ENCODE data around the gene FOLR2.

The FOLR2 gene

GRCh38 chr11:72238492-72239312 lies 22.1 kb downstream of the FOLR2 start:
- Histone ChIP-seq H3K9ac (ENCODE audit: low read length) (peak overlapping the region; percentile 2), H3K36me3 (ENCODE audit: insufficient read depth, low read length) (peaks cover 39% of the 10 kb centered on the region), H3K4me1 (ENCODE audit: insufficient read depth, low read length) (peaks cover 50% of the 10 kb centered on the region), H3K4me3 (ENCODE audit: low read depth in 1 of 2, low read length in 2 of 2) (peak overlapping the region in 1 of 2 donors; percentile 58), H3K9me3 (ENCODE audit: low read length) (no peaks in the 10 kb centered on the region), H3K27ac (ENCODE audit: low read depth, low read length) (peak overlapping the region; percentile 83), H3K27me3 (ENCODE audit: control insufficient read depth in 1 of 2, insufficient read depth in 2 of 2, low read length in 2 of 2) (peaks cover 18 to 28% of the 10 kb centered on the region in 2 donors)

- Histone ChIP-seq H3K27ac (ENCODE audit: low read depth, low read length) (peak overlapping the region; percentile 57), H3K4me1 (ENCODE audit: insufficient read depth, low read length) (peaks cover 50% of the 10 kb centered on the region), H3K27me3 (ENCODE audit: control insufficient read depth in 1 of 2, insufficient read depth in 2 of 2, low read length in 2 of 2) (peaks cover 20 to 35% of the 10 kb centered on the region in 2 donors), H3K4me3 (ENCODE audit: low read depth in 1 of 2, low read length in 2 of 2) (peak overlapping the region; percentile 21 to 58), H3K9ac (ENCODE audit: low read length) (peak overlapping the region; percentile 53), H3K9me3 (ENCODE audit: low read length) (no peaks in the 10 kb centered on the region), H3K36me3 (ENCODE audit: insufficient read depth, low read length) (peaks cover 32% of the 10 kb centered on the region)
These were observed 22.8 kb downstream of the FOLR2 start for GRCh38 chr11:72239313-72239848.

- no peak overlapping the region for H3K27ac ChIP-seq (ENCODE audit: low read depth, low read length)
- peak overlapping the region; percentile 21 to 45 for H3K4me3 ChIP-seq (ENCODE audit: low read depth in 1 of 2, low read length in 2 of 2)
- no peaks in the 10 kb centered on the region for H3K9me3 ChIP-seq (ENCODE audit: low read length)
- no peak overlapping the region for H3K9ac ChIP-seq (ENCODE audit: low read length)
- peaks cover 25 to 41% of the 10 kb centered on the region in 2 donors for H3K27me3 ChIP-seq (ENCODE audit: control insufficient read depth in 1 of 2, insufficient read depth in 2 of 2, low read length in 2 of 2)
- peaks cover 26% of the 10 kb centered on the region for H3K36me3 ChIP-seq (ENCODE audit: insufficient read depth, low read length)
- peaks cover 50% of the 10 kb centered on the region for H3K4me1 ChIP-seq (ENCODE audit: insufficient read depth, low read length)
These were observed 23.4 kb downstream of the FOLR2 start for GRCh38 chr11:72239849-72240460.

- Histone ChIP-seq H3K4me1 (ENCODE audit: insufficient read depth, low read length) (peaks cover 45% of the 10 kb centered on the region), H3K9me3 (ENCODE audit: low read length) (no peaks in the 10 kb centered on the region), H3K27ac (ENCODE audit: low read depth, low read length) (no peak overlapping the region), H3K27me3 (ENCODE audit: control insufficient read depth in 1 of 2, insufficient read depth in 2 of 2, low read length in 2 of 2) (peaks cover 32 to 48% of the 10 kb centered on the region in 2 donors), H3K9ac (ENCODE audit: low read length) (no peak overlapping the region), H3K4me3 (ENCODE audit: low read depth in 1 of 2, low read length in 2 of 2) (peak overlapping the region in 1 of 2 donors; percentile 45), H3K36me3 (ENCODE audit: insufficient read depth, low read length) (peaks cover 19% of the 10 kb centered on the region)
These were observed 24.1 kb downstream of the FOLR2 start for GRCh38 chr11:72240461-72241290.

GRCh38 chr11:72241291-72241781 lies 24.7 kb downstream of the FOLR2 start:
- peaks cover 41% of the 10 kb centered on the region for H3K4me1 ChIP-seq (ENCODE audit: insufficient read depth, low read length)
- no peak overlapping the region for H3K4me3 ChIP-seq (ENCODE audit: low read depth in 1 of 2, low read length in 2 of 2)
- H3K27ac ChIP-seq (ENCODE audit: low read depth, low read length): no peak overlapping the region

GRCh38 chr11:72242141-72242540 lies 25.5 kb downstream of the FOLR2 start:
- Histone ChIP-seq H3K9me3 (ENCODE audit: low read length) (no peaks in the 10 kb centered on the region), H3K27me3 (ENCODE audit: control insufficient read depth in 1 of 2, insufficient read depth in 2 of 2, low read length in 2 of 2) (peaks cover 40 to 59% of the 10 kb centered on the region in 2 donors), H3K9ac (ENCODE audit: low read length) (no peak overlapping the region), H3K27ac (ENCODE audit: low read depth, low read length) (no peak overlapping the region), H3K36me3 (ENCODE audit: insufficient read depth, low read length) (peaks cover 6% of the 10 kb centered on the region), H3K4me3 (ENCODE audit: low read depth in 1 of 2, low read length in 2 of 2) (no peak overlapping the region), H3K4me1 (ENCODE audit: insufficient read depth, low read length) (peaks cover 33% of the 10 kb centered on the region)

More at GRCh38 chr11:72241291-72241781, 24.7 kb downstream of the FOLR2 start:
- no peak overlapping the region for H3K9ac ChIP-seq (ENCODE audit: low read length)
- H3K9me3 ChIP-seq (ENCODE audit: low read length): no peaks in the 10 kb centered on the region
- H3K36me3 ChIP-seq (ENCODE audit: insufficient read depth, low read length): peaks cover 14% of the 10 kb centered on the region
- H3K27me3 ChIP-seq (ENCODE audit: control insufficient read depth in 1 of 2, insufficient read depth in 2 of 2, low read length in 2 of 2): peaks cover 35 to 51% of the 10 kb centered on the region in 2 donors

- Histone ChIP-seq H3K27me3 (ENCODE audit: control insufficient read depth in 1 of 2, insufficient read depth in 2 of 2, low read length in 2 of 2) (peaks cover 40 to 61% of the 10 kb centered on the region in 2 donors), H3K4me3 (ENCODE audit: low read depth in 1 of 2, low read length in 2 of 2) (no peak overlapping the region), H3K9ac (ENCODE audit: low read length) (no peak overlapping the region), H3K4me1 (ENCODE audit: insufficient read depth, low read length) (peaks cover 21% of the 10 kb centered on the region), H3K27ac (ENCODE audit: low read depth, low read length) (no peak overlapping the region), H3K9me3 (ENCODE audit: low read length) (no peaks in the 10 kb centered on the region), H3K36me3 (ENCODE audit: insufficient read depth, low read length) (no peaks in the 10 kb centered on the region)
These were observed 26.8 kb downstream of the FOLR2 start for GRCh38 chr11:72243173-72244059.

GRCh38 chr11:72244060-72244360 lies 27.4 kb downstream of the FOLR2 start, which contains the start of gene PHOX2A:
PHOX2A (minus strand) TSS chr11:72244176; CDS start chr11:72244004, 172 bp downstream.
- H3K9ac ChIP-seq (ENCODE audit: low read length): no peak within 1 kb of the TSS
- peaks cover 40 to 61% of the 10 kb centered on the region in 2 donors for H3K27me3 ChIP-seq (ENCODE audit: control insufficient read depth in 1 of 2, insufficient read depth in 2 of 2, low read length in 2 of 2)
- no peak within 1 kb of the TSS for H3K4me3 ChIP-seq (ENCODE audit: low read depth in 1 of 2, low read length in 2 of 2)

GRCh38 chr11:72244361-72245262 lies 28.0 kb downstream of the FOLR2 start:
- H3K27ac ChIP-seq (ENCODE audit: low read depth, low read length): no peak overlapping the region
- no peak overlapping the region for H3K4me3 ChIP-seq (ENCODE audit: low read depth in 1 of 2, low read length in 2 of 2)
- no peak overlapping the region for H3K9ac ChIP-seq (ENCODE audit: low read length)
- no peaks in the 10 kb centered on the region for H3K36me3 ChIP-seq (ENCODE audit: insufficient read depth, low read length)
- H3K27me3 ChIP-seq (ENCODE audit: control insufficient read depth in 1 of 2, insufficient read depth in 2 of 2, low read length in 2 of 2): peaks cover 40 to 61% of the 10 kb centered on the region in 2 donors
- H3K4me1 ChIP-seq (ENCODE audit: insufficient read depth, low read length): peaks cover 9% of the 10 kb centered on the region
- H3K9me3 ChIP-seq (ENCODE audit: low read length): no peaks in the 10 kb centered on the region

More at GRCh38 chr11:72244060-72244360, 27.4 kb downstream of the FOLR2 start, which contains the start of gene PHOX2A:
- no peak within 1 kb of the TSS for H3K27ac ChIP-seq (ENCODE audit: low read depth, low read length)
- H3K9me3 ChIP-seq (ENCODE audit: low read length): no peaks in the 10 kb centered on the region
- H3K4me1 ChIP-seq (ENCODE audit: insufficient read depth, low read length): peaks cover 15% of the 10 kb centered on the region
- H3K36me3 ChIP-seq (ENCODE audit: insufficient read depth, low read length): no peaks in the 10 kb centered on the region
